ENCODE results near the gene NOP9. TPM values are rescaled to one million over a fixed set of nuclear protein-coding genes. Genes with fewer than 3 reads are reported as not detected.
A peak's percentile ranks its signal among the peaks of the same experiment; 100 is the strongest.

NOP9 gene
- total and polyA plus RNA-seq, 9 of the 15 experiments (the other 6 are each of a cell fraction or from before 2014, with no cell fraction given), result 1.0 to 27.9 (median 15.1) TPM

- TF ChIP-seq, protein P1, sequence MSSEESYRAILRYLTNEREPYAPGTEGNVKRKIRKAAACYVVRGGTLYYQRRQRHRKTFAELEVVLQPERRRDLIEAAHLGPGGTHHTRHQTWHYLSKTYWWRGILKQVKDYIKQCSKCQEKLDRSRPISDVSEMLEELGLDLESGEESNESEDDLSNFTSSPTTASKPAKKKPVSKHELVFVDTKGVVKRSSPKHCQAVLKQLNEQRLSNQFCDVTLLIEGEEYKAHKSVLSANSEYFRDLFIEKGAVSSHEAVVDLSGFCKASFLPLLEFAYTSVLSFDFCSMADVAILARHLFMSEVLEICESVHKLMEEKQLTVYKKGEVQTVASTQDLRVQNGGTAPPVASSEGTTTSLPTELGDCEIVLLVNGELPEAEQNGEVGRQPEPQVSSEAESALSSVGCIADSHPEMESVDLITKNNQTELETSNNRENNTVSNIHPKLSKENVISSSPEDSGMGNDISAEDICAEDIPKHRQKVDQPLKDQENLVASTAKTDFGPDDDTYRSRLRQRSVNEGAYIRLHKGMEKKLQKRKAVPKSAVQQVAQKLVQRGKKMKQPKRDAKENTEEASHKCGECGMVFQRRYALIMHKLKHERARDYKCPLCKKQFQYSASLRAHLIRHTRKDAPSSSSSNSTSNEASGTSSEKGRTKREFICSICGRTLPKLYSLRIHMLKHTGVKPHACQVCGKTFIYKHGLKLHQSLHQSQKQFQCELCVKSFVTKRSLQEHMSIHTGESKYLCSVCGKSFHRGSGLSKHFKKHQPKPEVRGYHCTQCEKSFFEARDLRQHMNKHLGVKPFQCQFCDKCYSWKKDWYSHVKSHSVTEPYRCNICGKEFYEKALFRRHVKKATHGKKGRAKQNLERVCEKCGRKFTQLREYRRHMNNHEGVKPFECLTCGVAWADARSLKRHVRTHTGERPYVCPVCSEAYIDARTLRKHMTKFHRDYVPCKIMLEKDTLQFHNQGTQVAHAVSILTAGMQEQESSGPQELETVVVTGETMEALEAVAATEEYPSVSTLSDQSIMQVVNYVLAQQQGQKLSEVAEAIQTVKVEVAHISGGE (CRISPR knock-in tag; IDR thresholded peaks at IDR 0.05), result peak in 1 of 3 experiments; percentile 27; a peak in 1 of 6 replicates
- TF ChIP-seq TRIM24 (IDR thresholded peaks at IDR 0.05) (0 out of 4 replicates have a peak, but pooled peaks of 1 of the 2 experiments have one; percentile 22), ETV6 (IDR thresholded peaks at IDR 0.05; ENCODE audit: borderline replicate concordance in 1 of 2, low read depth in 2 of 2, low read length in 1 of 2) (no peak), ETV6 (CRISPR knock-in tag; IDR thresholded peaks at IDR 0.05; ENCODE audit: borderline replicate concordance) (0 out of 2 replicates have a peak, but pooled peaks have one; percentile 51), ID3 (CRISPR knock-in tag; IDR thresholded peaks at IDR 0.05) (no peak), ID3 (tag; IDR thresholded peaks at IDR 0.05) (peak; percentile 79), NCOA6 (IDR thresholded peaks at IDR 0.05) (no peak), ZNF224 (CRISPR knock-in tag; IDR thresholded peaks at IDR 0.05) (0 out of 2 replicates have a peak, but pooled peaks have one; percentile 62), RBBP5 (IDR thresholded peaks at IDR 0.05; ENCODE audit: borderline replicate concordance, insufficient read depth, low read length, poor library complexity, severe bottlenecking) (peak; percentile 53), NR2C2 (CRISPR knock-in tag; IDR thresholded peaks at IDR 0.05) (peak; percentile 90), NR2C2 (tag; IDR thresholded peaks at IDR 0.05) (peak; percentile 89), SIX5 (IDR thresholded peaks at IDR 0.05; ENCODE audit: borderline replicate concordance in 1 of 2, insufficient read depth in 1 of 2, low read depth in 1 of 2, low read length in 2 of 2) (no peak), ZNF12 (CRISPR knock-in tag; IDR thresholded peaks at IDR 0.05) (peak; percentile 59; the same call in 1 of the 2 replicates), COPS2 (conservative IDR thresholded peaks at IDR 0.05) (no peak)
- TF ChIP-seq, protein P2, sequence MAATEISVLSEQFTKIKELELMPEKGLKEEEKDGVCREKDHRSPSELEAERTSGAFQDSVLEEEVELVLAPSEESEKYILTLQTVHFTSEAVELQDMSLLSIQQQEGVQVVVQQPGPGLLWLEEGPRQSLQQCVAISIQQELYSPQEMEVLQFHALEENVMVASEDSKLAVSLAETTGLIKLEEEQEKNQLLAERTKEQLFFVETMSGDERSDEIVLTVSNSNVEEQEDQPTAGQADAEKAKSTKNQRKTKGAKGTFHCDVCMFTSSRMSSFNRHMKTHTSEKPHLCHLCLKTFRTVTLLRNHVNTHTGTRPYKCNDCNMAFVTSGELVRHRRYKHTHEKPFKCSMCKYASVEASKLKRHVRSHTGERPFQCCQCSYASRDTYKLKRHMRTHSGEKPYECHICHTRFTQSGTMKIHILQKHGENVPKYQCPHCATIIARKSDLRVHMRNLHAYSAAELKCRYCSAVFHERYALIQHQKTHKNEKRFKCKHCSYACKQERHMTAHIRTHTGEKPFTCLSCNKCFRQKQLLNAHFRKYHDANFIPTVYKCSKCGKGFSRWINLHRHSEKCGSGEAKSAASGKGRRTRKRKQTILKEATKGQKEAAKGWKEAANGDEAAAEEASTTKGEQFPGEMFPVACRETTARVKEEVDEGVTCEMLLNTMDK (IDR thresholded peaks at IDR 0.05; ENCODE audit: borderline replicate concordance, insufficient read depth, low read depth, low read length, poor library complexity, severe bottlenecking), result peak; percentile 15
- TF ChIP-seq, protein P3, sequence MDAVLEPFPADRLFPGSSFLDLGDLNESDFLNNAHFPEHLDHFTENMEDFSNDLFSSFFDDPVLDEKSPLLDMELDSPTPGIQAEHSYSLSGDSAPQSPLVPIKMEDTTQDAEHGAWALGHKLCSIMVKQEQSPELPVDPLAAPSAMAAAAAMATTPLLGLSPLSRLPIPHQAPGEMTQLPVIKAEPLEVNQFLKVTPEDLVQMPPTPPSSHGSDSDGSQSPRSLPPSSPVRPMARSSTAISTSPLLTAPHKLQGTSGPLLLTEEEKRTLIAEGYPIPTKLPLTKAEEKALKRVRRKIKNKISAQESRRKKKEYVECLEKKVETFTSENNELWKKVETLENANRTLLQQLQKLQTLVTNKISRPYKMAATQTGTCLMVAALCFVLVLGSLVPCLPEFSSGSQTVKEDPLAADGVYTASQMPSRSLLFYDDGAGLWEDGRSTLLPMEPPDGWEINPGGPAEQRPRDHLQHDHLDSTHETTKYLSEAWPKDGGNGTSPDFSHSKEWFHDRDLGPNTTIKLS (IDR thresholded peaks at IDR 0.05; ENCODE audit: borderline replicate concordance, low read depth), result peak; percentile 42; the same call in 1 of the 2 replicates
Measured at GRCh38 chr14:24315807-24316596, 16.4 kb downstream of the NOP9 start (continued).
